K562 treated with DMSO at 1 percent for 4 hours (cell line): ENCODE results near the gene PMFBP1. TPM values are rescaled to one million over a fixed set of nuclear protein-coding genes. Genes with fewer than 3 reads are reported as not detected.

Source experiments
- total RNA-seq: library from RNA; unstranded; fragments of 300-600 nt; gene quantifications from 2 replicates; pipeline ENCODE4 v1.2.3, GENCODE V29; 2022; ENCODE audit not compliant: insufficient read depth

The PMFBP1 gene, protein sequence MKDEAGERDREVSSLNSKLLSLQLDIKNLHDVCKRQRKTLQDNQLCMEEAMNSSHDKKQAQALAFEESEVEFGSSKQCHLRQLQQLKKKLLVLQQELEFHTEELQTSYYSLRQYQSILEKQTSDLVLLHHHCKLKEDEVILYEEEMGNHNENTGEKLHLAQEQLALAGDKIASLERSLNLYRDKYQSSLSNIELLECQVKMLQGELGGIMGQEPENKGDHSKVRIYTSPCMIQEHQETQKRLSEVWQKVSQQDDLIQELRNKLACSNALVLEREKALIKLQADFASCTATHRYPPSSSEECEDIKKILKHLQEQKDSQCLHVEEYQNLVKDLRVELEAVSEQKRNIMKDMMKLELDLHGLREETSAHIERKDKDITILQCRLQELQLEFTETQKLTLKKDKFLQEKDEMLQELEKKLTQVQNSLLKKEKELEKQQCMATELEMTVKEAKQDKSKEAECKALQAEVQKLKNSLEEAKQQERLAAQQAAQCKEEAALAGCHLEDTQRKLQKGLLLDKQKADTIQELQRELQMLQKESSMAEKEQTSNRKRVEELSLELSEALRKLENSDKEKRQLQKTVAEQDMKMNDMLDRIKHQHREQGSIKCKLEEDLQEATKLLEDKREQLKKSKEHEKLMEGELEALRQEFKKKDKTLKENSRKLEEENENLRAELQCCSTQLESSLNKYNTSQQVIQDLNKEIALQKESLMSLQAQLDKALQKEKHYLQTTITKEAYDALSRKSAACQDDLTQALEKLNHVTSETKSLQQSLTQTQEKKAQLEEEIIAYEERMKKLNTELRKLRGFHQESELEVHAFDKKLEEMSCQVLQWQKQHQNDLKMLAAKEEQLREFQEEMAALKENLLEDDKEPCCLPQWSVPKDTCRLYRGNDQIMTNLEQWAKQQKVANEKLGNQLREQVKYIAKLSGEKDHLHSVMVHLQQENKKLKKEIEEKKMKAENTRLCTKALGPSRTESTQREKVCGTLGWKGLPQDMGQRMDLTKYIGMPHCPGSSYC
- 1.5 and 3.1 TPM in 2 replicates for total RNA-seq

GRCh38 chr16:72172105-72173034 lies at the start of gene PMFBP1:
TSS of gene PMFBP1 (minus strand) at chr16:72172155. CDS start at chr16:72171208, 947 bp downstream.

DNA sequence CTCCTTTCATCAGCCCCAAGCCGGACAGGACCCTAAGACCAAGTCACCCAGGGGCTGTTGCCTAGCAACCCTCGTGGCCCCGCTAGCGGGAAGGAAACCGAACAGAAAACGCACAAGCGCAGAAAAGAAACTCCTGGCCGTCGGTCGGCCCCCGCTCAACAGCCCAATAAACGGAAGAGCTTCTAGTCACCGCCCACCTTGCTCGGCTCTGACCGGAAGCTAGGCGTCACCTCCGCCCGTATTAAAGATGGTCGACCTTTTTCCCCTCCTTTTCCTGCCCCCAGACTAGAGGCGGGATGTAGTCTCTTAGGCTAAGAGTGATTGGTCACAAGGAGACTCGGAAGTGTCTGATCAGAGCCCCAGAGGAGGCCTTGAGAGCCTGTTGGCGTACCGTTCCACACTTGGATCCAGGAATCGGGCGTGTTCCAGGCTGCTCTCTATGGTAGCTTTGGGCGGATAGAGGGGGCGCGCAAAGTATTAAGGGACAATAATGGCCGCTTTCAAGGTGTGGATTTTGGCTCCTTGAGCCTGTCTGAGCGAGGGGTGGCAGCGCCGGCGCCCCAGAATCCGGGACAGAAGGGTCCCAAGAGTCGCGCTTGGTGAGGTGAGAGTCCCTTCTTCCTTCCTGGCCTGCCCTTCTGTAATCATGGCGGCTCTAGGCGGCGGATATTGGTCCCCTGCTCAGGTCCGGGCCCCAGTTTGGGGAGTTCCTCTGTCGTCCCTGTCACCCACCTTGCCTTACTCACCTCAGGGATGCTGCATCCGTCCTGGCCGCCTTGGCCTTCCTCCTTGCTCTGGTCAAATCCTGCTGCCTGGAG lies 78.3 kb downstream of the PMFBP1 start, which contains the start of the genes DHX38 and TXNL4B:
DHX38 (plus strand) TSS at position 400 of the 818 bp plus-strand sequence. CDS start 2,311 bp downstream, outside the sequence.
TXNL4B (minus strand) TSS at position 173 of the 818 bp plus-strand sequence. CDS start 2,871 bp downstream, outside the sequence.

Other genes starting within 250 kb of the PMFBP1 start
- not detected in 2 replicates for gene PKD1L3, start 171.8 kb downstream of the PMFBP1 start, total RNA-seq
- 1.6 and 1.8 TPM in 2 replicates for gene DHODH, start 163.4 kb downstream of the PMFBP1 start, total RNA-seq
- gene HP, start 117.7 kb downstream of the PMFBP1 start, total RNA-seq: not detected in 2 replicates
- gene HPR, start 108.9 kb downstream of the PMFBP1 start, total RNA-seq: not detected in 2 replicates
- 7.0 and 8.3 TPM in 2 replicates for gene TXNL4B, start 78.5 kb downstream of the PMFBP1 start, total RNA-seq
- gene DHX38, start 78.3 kb downstream of the PMFBP1 start, total RNA-seq: 49.5 and 50.3 TPM in 2 replicates